ENCODE data around the gene MDM2. TPM values are rescaled to one million over a fixed set of nuclear protein-coding genes. Genes with fewer than 3 reads are reported as not detected.
"Not testable (repeated sequence)": the region's sequence is repeated elsewhere in the genome, so short reads cannot be mapped to it uniquely, and the experiment has no call there.

The MDM2 gene
- total RNA-seq, 4 donors from 2014 or later = 39.5 to 84.1 (median 61.8) TPM

DNA sequence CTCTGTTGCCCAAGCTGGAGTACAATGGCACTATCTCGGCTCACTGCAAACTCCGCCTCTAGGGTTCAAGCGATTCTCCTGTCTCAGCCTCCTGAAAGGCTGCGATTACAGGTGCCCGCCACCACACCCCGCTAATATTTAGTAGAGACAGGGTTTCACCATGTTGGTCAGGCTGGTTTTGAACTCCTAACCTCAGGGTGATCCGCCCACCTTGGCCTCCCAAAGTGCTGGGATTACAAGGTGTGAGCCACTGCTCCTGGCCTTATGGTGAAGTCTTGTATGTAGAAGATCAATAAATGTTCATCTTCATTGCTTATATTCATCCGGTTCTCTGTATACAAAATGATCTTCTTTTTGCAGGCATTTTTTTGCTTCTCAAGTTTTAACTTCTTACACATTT is 47.8 kb downstream of the MDM2 start:
- no peak for TF ChIP-seq POLR2A (IDR thresholded peaks at IDR 0.05)
- no peak for TF ChIP-seq POLR2AphosphoS5 (IDR thresholded peaks at IDR 0.05)
- TF ChIP-seq EP300 (IDR thresholded peaks at IDR 0.05) = no peak
- TF ChIP-seq, protein P1, sequence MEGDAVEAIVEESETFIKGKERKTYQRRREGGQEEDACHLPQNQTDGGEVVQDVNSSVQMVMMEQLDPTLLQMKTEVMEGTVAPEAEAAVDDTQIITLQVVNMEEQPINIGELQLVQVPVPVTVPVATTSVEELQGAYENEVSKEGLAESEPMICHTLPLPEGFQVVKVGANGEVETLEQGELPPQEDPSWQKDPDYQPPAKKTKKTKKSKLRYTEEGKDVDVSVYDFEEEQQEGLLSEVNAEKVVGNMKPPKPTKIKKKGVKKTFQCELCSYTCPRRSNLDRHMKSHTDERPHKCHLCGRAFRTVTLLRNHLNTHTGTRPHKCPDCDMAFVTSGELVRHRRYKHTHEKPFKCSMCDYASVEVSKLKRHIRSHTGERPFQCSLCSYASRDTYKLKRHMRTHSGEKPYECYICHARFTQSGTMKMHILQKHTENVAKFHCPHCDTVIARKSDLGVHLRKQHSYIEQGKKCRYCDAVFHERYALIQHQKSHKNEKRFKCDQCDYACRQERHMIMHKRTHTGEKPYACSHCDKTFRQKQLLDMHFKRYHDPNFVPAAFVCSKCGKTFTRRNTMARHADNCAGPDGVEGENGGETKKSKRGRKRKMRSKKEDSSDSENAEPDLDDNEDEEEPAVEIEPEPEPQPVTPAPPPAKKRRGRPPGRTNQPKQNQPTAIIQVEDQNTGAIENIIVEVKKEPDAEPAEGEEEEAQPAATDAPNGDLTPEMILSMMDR (IDR thresholded peaks at IDR 0.05) = no peak
- Histone ChIP-seq H3K27me3 (no peaks in the 10 kb centered on the region), H3K4me1 (no peaks in the 10 kb centered on the region), H3K36me3 (no peaks in the 10 kb centered on the region), H3K9me3 (no peaks in the 10 kb centered on the region), H3K4me3 (no peak overlapping the region), H3K27ac (no peak overlapping the region)
- WGBS = 96% methylated on average over 8 of the region's 8 CpGs
- no peak for DNase-seq (ENCODE audit: low spot score in 2 of 2)

DNA sequence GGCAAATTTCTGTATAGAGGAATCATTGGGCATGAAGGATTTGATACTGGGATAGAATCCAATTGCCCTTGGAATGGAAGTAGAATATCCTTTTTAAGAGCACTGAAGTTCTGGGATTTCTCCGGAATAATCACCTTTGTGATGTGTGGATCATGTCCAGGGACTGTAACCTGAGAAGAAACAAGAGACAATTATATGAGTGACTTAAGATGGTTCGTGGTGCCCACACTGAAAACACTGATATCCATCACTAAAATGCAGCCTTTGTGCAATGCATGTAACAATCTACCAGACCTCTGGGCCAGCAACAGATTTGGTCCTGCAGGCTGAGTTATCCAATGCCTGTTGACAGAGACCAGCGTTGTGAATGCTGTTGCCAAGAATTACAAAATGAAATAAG is 48.5 kb downstream of the MDM2 start:
- 75% methylated on average over 3 of the region's 3 CpGs for WGBS

DNA sequence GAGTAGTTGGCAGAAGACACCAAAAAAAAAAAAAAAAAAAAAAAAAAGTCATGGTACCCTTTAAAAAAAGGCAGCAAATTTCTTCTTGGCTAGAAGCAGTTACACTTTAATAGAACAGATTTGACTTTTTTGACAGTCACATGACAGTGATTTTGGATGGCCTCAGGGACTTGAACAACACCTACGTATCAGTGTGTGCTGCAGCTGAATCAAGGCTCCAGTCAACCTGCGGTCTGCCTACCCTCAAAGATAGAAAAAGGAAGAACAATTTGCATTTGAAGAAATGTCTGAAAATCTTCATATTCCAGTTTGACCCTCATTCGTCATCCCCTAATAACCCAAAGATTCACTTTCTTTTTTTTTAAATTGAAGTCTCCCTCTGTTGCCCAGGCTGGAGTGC is 53.9 kb downstream of the MDM2 start:
- Histone ChIP-seq H3K9me3 (no peaks in the 10 kb centered on the region), H3K36me3 (peaks cover 2% of the 10 kb centered on the region), H3K27ac (no peak overlapping the region), H3K27me3 (no peaks in the 10 kb centered on the region), H3K4me3 (no peak overlapping the region), H3K4me1 (peaks cover 4% of the 10 kb centered on the region)
- no peak for DNase-seq (ENCODE audit: low spot score in 2 of 2)
- TF ChIP-seq POLR2AphosphoS5 (IDR thresholded peaks at IDR 0.05) = no peak
- WGBS = 85% methylated on average over 3 of the region's 3 CpGs

More for the DNA sequence above, 48.5 kb downstream of the MDM2 start:
- TF ChIP-seq POLR2AphosphoS5 (IDR thresholded peaks at IDR 0.05) (no peak), EP300 (IDR thresholded peaks at IDR 0.05) (no peak), POLR2A (IDR thresholded peaks at IDR 0.05) (no peak)
- TF ChIP-seq, protein P1 (IDR thresholded peaks at IDR 0.05) = no peak
- H3K27me3 ChIP-seq = no peaks in the 10 kb centered on the region
- DNase-seq (ENCODE audit: low spot score in 2 of 2) = no peak
- H3K9me3 ChIP-seq = no peaks in the 10 kb centered on the region
- H3K4me3 ChIP-seq = no peak overlapping the region
- no peak overlapping the region for H3K27ac ChIP-seq
- H3K36me3 ChIP-seq = no peaks in the 10 kb centered on the region
- H3K4me1 ChIP-seq = no peaks in the 10 kb centered on the region

DNA sequence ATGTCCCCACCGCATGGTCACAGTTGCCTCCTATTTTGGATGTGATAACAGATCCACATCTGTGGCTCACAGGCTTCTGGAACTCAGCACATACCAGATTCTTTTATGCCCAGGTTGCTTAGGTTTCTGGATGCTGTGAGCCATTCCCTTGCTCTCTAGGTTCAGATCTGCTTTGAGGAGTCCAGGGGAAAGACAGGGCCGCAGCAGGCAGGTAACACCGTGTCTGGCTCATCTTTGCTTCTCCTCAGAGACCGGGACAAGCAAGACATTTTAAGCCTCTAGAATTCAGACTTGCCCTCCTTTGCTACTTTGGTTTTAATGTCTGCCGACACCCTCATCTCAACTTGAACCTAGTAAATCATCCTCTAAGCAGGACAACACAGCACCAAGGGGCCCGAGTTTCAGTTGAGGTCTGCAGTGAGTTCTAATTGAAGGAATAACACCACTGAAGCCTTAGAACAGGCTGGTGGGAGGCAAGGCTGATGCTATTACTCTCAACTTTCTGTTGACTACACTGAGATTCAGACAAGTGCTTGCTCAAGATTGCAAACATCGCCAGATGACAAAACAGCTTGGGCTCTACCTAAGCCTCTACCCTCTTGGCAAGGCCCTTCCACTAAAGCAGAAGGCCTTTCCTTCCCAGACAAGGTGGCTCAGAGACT is 55.3 kb downstream of the MDM2 start:
- 69% methylated on average over 7 of the region's 7 CpGs for WGBS
- Histone ChIP-seq H3K27ac (no peak overlapping the region), H3K27me3 (no peaks in the 10 kb centered on the region), H3K9me3 (no peaks in the 10 kb centered on the region), H3K4me1 (peaks cover 11% of the 10 kb centered on the region), H3K4me3 (no peak overlapping the region), H3K36me3 (peaks cover 5% of the 10 kb centered on the region)
- DNase-seq (ENCODE audit: low spot score in 2 of 2) = no peak
- TF ChIP-seq EP300 (IDR thresholded peaks at IDR 0.05) = no peak
- TF ChIP-seq, protein P1 (IDR thresholded peaks at IDR 0.05) = no peak
- TF ChIP-seq POLR2A (IDR thresholded peaks at IDR 0.05) = no peak
- no peak for TF ChIP-seq POLR2AphosphoS5 (IDR thresholded peaks at IDR 0.05)

DNA sequence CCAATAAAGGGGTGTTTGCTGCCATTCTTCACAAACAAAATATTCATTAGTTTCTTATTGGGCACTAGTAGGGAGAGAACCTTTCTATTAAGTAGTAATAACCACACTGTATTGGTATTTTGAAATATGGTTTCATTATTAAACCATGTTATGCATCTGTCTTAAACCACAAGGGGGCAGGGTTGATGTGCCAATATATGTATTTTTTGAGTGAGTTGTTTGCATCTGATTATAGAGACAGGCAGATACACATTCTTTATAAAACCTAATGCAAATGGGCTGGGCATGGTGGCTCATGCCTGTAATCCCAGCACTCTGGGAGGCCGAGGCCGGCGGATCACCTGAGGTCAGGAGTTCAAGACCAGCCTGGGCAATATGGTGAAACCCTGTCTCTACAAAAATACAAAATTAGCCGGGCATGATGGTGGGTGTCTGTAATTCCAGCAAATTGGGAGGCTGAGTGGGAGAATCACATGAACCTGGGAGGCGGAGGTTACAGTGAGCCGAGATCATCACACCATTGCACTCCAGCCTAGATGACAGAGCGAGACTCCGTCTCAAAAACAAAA is 56.0 kb downstream of the MDM2 start:
- H3K27ac ChIP-seq; H3K36me3 ChIP-seq; H3K9me3 ChIP-seq; DNase-seq (ENCODE audit: low spot score in 2 of 2); H3K27me3 ChIP-seq; H3K4me3 ChIP-seq: not testable (repeated sequence)
- WGBS = 63% methylated on average over 8 of the region's 8 CpGs
- TF ChIP-seq, protein P1 (IDR thresholded peaks at IDR 0.05) = peak; percentile 33 to 45
- H3K4me1 ChIP-seq = peaks cover 13% of the 10 kb centered on the region
